Stimulated activated CD8-positive, alpha-beta memory T cell treated with anti-CD3 and anti-CD28 coated beads, Interleukin-4, amount 100 ng/mL, for 48 hours (primary cell): ENCODE measurements around the gene TSPAN4.

Source experiments
- DNase-seq: peaks from one replicate; pipeline ENCODE4 v3.0.0-alpha.2; 2020

TSPAN4 gene

DNA sequence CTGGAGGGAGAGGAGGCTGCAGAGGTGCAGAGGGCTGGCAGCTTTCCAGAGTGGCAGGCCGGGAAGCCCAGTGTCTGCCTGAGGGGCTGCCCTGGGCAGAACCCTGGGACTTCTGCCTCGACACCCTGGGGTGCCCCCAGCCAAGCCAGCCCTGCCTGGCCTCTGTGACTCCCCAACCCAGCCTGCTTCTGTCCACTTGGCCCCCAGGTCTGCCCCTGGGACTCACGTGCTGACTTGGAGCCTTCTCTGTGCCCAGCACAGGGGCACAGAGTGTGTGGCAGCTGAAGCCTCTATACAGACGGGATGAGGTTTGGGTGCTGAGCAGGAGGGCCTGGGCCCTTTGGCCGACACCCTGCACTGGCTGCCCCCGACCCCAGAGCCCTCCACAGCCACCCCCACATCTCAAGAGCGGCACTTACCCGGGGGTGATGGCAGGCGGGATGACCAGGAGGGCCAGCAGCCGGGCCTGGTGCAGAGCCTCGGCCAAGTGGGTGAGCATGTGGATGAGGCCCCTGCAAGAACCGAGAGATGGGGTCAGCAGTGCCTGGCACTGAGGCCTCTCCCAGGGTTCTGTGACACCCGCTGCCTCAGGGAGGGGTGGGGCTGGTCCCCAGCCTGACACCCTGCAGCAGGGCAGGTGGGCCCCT is 50.5 kb downstream of the TSPAN4 start:
- DNase-seq, result no peak

DNA sequence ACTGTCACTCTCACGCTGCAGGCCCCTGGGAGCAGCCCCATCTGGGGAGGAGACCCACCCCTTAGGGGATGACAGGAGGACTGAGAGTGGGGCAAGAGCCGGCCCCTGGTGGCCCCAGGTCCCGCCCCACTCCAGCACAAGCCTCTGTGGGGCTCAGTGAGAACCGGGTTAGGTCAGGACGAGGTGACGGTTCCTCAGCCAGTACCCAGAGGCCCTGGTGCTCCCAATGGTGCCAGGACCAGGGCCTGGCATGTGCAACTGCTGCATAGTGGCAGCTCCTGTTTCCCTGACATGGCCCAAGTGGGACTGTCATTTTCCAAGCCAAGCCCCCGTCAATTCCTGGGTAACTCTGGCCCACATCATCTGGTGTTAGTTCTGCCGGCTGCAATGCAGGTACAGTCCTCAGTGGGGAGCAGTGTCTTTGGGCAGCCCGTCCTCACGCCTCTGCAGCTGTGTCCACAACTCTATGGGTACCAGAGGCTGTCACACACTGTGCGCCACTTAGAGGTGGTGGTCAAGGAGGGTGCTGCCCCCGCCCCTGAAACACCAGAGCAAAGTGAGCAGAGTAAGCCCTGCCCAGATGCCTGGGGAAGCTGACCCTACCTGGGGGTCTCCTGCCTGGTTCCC is 52.0 kb downstream of the TSPAN4 start:
- DNase-seq, result no peak

DNA sequence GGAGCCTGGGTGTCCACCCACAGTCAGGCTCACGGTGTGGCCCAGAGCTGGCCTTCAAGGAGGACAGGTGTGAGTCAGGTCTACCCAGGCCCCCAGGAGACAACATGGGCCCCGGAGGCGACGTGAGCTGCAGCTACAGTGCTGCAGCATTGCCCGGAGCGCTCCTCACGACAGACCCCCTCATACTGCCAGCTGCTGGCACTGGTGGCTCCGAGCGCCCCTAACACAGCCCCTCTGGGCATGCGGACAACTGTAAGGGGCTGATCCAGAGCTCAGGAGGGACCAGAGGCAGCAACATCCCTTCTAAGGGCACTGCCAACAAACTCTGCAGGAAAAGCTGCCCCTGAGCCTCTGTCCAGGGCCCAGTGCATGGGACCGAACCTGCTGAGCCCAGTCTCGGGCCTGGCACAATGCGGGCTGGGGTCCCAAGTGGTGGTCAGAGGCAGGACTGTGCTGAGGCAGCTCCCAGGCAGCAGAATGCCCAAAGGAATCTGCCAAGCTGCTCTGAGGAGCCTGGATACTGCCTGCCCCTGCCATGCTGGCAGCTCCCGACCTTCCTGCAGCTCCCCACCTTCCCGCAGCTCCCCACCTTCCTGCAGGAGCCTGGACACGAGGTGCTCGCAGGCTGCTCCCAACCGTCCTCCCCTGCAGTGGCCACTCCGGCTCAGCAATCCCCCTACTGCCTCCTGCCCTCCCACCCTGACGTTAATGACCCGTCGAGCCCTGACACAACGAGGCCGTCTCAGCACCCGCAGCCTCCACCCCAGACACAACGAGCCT is 52.9 kb downstream of the TSPAN4 start:
- DNase-seq, result no peak

DNA sequence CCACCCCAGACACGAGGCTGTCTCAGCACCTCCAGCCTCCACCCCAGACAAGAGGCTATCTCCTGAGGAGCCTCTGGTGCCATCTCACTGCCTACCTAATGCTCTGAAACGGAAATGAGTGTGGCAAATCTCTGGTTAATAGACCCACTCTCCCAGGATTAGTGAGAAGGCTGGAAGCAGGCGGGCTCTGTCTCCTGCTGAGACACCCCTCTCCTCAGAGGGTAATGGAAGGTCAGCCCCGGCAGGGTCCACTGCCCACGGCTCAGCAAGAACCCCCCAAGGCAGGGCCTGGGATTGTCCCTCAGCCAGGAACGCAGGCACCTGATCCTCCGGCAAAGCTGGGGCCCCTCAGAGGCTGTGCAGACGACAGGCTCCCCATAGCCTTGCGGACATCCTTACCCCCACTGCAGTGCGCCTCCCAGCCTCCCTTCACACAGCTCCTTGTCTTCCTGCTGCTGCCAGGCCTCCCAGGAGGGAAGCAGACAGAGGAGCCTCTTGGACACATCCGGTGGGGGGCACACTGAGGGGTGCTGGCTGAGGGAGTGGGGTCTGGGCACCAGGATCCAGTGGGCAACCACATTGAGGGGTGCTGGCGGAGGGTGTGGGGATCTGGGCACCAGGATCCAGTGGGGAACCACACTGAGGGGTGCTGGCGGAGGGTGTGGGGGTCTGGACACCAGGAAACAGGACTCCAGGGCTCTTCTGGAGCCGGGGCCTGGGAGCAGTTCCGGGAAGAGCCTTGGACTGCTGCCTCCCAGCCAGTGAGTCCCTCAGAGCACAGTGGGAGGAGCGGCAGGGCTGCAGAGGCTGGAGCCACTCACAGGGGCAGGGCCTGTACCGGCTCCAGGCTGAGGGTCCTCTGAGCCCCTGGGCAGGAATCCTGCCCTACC is 54.8 kb downstream of the TSPAN4 start:
- no peak for DNase-seq

DNA sequence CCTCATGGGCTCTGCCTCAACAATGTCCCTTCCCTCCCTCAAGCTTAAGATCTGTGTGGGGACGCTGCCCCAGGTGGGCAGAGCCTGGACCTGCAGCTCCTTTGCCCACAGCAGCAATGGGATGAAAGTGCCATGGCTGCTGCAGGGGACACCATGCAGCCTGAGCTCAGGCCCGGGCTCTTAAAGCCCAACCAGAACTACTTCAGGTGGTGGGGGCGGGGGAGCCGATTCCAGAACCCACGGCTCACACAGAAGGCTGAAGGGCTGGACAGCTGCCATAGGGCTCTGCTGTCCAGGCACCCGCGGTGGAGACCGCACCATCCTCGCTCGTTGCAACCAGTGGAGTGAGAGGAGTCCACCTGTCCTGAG is 55.5 kb downstream of the TSPAN4 start:
- no peak for DNase-seq

DNA sequence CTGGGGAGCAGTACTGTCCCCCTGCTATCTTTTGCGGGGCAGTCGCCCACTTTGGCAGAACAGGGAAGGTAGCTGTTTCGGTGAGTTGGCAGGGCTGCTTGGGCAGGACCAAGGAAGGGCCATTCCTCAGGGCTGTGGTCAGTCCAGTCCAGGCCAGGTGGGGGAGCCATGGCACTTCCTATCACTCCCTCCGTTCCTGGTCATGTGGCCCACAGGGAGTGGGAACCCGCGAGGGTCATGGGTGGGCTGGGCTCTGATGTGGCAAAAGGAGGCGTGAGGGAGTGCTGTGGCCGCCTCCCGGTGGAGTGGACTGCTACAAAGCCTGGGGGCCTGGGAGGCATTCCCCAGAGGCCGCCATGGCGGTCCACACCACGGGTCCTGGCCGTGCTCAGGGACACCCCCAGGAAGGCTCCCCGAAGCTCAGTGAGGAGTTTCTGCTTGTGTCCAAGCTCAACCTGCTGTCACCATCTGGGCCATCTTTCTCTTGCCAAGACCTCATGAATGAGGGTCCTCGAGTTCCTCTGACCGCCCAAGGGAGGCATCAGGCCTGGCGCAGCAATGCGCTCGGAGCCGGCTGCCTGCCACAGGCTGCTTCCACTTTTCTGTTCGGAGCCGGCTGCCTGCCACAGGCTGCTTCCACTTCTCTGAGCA is 56.0 kb downstream of the TSPAN4 start:
- no peak for DNase-seq

DNA sequence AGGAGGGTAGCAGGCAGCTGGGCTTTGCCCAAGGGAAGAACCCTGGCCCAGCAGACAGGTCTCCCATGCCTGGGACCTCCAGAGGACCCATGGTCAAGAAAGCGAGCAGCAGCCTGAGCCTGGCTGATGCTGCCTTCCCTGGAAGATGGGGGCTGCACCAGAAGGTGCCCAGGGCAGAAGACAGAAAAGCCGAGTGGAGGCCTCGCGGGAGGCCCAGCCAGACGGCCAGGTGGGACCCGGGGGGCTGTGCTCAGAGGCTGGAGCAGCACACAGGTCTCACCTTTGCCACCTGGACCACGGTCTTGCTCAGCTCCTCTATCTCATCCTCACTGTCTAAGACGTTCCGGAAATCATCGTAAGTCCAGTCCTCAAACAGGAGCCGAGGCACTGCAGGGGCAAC is 57.1 kb downstream of the TSPAN4 start:
- no peak for DNase-seq

DNA sequence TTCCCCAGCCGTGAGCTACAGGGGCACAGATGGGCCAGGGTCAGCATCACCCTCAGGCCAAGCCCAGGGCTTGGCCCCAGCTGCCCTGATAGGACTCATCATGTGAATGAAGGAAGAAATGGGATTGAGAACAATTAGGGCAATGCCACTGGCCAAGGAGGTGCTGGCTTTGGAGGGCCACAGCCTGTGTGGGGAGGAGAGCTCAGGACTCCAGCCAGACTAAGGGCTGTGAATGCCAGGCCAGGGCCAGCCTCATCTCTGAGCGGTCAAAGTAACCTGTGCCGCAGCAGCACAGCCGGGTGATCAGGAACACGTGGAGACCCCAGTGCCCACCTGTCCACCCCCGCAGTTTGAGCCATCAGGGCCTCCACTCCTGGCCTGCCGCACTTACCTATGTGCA is 57.9 kb downstream of the TSPAN4 start:
- DNase-seq, result no peak

DNA sequence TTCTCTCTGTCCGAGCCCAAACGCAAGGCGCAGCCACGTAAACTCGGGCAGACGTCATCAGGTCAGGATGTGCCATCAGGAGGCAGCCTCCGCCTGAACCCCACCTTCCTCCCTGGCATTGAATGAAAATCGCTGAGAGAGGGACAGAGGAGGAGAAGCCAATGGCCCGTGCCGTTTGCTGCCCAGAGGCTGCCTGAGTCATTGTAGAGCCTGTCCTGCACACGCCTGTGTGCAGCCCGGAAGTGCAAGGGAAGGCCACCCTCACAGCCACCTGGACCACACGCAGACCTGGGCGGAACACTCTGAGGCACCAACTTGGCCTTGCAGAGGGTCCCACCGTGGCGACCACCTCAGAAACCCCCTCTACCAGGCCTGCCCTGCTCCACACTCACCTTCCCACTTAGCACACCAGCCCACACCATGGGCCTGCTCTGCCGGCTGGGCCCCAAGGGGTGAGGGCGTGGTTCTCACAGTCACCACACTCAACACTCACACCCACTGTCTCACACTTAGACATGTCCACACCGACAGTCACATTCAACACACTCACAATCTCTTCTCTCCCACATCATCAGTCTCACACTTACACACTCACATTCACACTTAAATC is 58.9 kb downstream of the TSPAN4 start:
- no peak for DNase-seq

DNA sequence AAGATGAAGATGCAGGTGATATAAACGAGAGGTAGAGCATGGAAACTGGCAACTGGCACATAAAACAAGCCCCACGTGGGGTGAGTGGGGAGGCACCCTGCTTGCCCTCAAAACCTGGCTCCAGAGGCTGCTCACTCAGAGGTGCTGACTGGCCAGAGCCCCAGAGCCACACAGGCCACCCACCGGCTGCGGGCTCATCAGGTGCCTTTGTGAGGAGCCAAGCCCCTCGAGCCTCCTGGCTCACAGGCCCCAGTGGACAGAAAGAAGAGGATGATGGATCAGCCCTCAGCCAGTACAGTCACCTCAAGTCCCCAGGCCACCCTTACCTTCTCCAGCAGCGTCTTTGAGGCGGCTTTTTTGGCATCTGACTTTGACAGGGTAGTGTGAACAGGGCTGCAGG is 61.7 kb downstream of the TSPAN4 start:
- no peak for DNase-seq

DNA sequence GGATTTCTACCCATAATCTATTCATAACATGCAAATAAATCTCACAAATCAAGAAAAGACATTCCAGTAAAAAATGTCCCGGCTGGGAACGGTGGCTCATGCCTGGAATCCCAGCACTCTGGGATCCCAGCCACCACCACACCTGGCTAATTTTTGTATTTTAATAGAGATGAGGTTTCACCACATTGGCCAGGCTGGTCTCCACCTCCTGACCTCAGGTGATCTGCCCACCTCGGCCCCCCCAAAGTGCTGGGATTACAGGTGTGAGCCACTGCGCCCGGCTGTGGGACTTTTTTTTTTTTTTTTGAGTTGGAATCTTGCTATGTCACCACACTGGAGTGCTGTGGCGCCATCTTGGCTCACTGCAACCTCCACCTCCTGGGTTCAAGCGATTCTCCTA is 63.3 kb downstream of the TSPAN4 start:
- no peak for DNase-seq

DNA sequence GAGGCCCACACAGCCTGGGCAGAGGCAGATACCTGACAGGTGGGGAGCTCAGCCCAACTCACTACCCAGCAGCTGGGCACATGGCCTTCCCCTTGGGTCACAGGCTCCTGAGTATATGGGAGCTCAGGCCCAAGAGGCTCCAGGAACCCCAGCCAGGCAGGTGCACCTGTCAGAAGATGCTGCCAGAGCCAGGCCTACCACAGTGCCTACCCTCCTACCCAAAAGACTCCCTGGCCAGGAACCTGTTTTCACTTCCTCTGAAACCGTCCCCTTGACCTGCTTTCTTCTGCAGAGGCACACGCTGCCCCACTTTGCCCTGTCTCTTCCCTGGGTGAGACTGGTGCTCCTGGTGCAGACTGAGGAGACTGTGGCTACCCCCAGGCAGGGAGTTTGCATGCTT is 65.0 kb downstream of the TSPAN4 start:
- no peak for DNase-seq

DNA sequence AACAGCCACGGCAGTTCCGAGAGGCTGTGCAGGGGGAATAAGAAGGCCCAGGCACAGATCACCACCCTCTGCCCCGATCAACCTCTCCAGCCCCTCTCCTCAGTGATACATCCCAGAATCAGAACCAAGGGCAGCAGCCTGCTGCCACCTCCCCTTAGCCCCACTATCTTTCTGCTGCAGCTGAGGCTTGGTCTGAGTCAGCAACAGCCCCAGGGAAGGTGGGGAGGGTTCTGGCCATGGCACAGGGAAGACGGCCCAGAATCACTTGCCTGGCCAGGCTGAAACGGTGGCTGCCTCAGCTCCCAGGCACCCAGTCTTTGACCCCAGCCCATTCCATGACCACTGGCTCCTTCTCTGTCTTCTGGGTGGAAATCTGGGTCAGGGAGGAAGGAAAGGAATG is 65.6 kb downstream of the TSPAN4 start:
- no peak for DNase-seq

DNA sequence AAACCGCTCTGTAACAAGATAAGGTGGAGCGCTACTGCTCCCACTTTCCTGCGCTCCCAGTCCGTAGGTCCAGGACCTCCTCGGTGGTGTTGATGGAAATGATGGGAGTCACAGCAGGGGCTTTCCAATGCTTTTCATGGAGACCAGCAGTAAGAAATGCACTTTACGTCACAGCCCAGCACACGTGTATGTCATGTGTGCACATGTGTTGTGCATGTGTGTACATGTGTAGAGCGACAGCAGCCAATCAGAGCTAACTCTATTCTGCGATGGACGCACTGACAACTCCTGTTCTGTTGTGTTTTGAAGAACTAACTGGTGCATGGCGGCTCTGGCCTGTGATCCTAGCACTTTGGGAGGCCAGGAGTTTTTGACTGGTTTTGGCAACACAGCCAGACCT is 66.8 kb downstream of the TSPAN4 start:
- DNase-seq, result no peak

DNA sequence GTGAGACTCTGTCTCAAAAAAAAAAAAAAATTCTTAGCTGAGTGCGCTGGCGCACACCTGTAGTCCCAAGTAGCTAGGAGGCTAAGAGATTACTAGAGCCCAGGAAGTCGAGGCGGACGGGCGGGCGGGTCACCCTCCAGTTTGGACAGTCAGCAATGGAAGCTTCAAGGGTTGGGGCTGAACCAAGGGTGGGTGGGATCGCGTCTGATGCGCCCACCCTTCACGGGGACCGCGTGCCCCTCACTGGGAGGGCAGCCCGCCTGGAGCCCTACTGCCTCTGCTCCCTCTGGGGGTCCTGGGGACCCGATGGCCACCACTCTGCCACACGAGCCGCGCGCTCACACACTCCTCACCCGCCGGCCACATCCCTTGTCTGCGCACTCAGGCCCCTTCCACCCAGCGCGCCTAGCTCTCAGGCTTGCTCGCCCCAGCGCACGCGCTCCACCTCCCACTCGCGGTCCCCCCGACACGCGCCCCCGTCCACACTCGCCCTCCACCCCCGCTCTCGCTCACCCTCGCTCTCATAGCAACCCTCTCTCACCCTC is 67.5 kb downstream of the TSPAN4 start:
- no peak for DNase-seq

DNA sequence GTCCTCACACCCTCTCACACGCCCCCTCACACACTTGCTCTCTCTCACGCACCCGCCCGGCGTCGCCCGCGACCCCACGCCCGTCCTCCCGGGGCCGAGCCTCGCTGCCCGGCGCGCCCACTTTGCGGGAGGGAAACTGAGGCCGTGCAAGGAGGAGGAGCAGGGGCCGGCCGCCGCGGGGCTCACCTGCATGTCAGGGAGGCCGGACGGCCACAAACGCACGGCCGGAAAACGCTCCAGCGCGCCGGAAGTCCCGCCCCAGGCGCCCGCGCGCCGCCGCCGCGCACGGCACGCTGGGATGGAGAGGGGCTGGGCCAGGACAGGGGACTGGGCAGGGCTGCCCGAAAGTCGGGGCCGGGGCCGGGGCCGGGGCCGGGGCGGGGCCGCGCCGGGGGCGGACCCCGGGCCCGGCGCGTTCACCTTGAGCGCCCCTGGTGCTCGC is 68.0 kb downstream of the TSPAN4 start, which contains the start of gene CHID1:
TSS of gene CHID1 (minus strand) at position 222 of the 442 bp plus-strand sequence. CDS start 5,994 bp downstream, outside the sequence.
- peak; percentile 92 for DNase-seq

DNA sequence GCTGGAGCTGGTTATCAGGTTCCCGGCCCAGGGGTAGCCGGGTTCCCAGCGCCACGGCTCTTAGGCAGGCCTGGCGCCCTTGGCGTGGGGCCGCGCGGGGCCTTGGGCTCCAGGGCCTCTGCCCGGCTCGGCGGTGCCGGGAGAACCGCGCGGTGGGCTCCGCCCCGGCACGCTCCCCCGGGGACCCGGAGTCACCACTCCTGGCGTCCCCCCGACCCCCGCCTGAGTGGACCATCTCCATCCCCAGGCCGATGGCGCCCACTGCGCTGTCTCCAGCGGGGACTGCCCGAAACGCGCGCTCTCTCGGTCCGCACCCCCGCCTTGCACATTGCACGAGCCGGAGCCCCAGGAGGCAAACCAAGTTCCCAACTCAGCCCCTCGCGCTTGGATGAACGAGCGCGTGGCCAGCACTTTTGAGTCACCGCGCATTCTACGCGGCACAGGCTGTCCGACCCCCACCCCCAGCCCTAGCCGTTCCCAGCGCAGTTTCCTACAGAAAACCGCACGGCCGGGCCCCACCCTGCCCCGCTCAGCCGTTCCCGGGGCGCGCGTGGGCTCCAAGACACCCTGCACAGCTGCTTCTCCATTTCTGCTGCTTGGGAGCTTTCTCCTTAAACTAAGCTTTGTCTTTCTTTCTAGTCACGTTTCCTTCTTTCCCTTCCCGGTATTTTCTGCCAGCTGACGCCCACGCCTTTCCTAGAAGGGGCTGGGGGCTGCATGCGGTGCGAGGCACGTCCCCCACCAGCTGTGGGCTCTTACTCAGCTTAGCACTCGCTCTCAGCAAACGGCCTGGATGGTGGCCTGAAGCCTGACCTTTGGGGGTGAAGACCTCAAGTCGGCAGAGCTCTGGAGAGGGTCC is 68.6 kb downstream of the TSPAN4 start:
- DNase-seq, result peak; percentile 61

DNA sequence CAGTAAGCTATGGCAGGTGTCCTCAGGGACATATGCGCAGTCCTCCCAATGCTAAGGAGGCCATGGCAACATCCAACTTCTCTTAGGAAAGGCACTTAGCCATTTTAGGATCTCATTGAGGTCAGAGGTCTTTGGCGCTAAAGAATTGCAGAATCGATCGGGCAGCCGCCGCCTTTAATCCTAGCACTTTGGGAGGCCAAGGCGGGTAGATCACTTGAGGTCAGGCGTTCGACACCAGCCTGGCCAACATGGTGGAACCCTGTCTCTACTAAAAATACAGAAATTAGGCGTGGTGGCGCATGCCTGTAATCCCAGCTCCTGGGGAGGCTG is 69.2 kb downstream of the TSPAN4 start:
- no peak for DNase-seq

DNA sequence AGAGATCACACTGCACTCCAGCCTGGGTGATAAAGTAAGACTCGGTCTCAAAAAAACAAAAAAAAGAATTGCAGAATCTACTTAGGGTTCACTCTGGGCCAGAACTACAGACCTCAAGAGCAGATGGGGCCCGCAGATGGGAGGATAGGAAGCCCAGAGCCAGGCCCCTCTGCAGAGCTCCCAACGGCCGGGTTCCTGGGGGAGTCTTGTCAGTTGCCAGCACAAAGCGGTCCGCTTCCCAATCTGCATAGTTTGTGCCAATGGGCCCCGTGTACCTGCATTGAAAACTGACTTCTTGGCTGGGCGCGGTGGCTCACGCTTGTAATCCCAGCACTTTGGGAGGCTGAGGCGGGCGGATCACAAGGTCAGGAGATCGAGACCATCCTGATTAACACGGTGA is 69.6 kb downstream of the TSPAN4 start:
- no peak for DNase-seq

DNA sequence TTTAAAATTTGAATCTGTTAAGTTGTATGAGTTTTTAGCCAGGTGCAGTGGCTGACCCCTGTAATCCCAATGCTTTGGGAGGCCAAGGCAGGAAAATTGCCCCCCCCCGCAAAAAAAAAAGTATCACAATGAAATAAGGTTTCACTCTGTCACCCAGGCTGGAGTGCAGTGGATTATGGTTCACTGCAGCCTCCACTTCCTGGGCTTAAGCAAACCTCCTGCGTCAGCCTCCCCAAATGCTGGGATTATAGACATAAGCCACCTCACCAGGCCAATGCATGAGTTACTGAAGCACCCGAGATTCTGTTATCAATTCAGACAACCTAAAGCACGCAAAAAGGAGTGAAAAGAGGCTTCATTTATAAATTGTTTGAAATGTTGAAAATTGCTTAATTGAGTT is 70.4 kb downstream of the TSPAN4 start:
- DNase-seq, result no peak

DNA sequence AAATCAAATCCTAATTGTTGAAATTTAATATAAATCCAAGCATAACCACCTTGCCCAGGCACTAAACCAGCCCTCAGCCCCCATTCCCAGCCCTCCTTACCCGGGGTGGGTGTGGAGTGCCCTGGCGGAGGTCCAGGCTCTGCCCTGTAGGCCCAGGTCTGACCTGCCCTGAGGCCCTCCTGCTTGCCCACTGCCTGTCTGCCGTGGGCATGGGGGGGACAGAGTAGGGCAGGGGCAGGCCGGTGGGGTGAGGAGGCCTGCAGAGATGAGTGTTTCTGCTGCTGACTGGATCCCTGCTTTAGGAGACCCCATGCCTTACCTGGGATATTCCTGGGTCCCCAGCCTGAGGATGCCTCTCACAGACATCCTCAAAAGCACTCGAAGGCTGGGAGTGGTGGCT is 71.6 kb downstream of the TSPAN4 start:
- no peak for DNase-seq
